GM19438 (cell line): ENCODE measurements around the gene COL11A2.
"Not testable (repeated sequence)": the region's sequence is repeated elsewhere in the genome, so short reads cannot be mapped to it uniquely, and the experiment has no call there.

Experiments
- ATAC-seq: cut with Tn5 transposase; IDR thresholded peaks from one replicate; pipeline ENCODE4 v1.9.1; 2021; ENCODE audit warnings: low read depth; ENCODE audit not compliant: unreplicated experiment

COL11A2 gene

GRCh38 chr6:33192105-33192646, at the start of gene COL11A2:
COL11A2 (minus strand) TSS chr6:33192467; CDS start chr6:33192240, 227 bp downstream.
- no peak for ATAC-seq

- ATAC-seq, result no peak
Measured at GRCh38 chr6:33241968-33242367, 49.7 kb upstream of the COL11A2 start.

- no peak for ATAC-seq
Measured at GRCh38 chr6:33237741-33238140, 45.5 kb upstream of the COL11A2 start.

- no peak for ATAC-seq
Measured at GRCh38 chr6:33236852-33237251, 44.6 kb upstream of the COL11A2 start.

GRCh38 chr6:33236328-33236727, 44.1 kb upstream of the COL11A2 start:
- ATAC-seq, result no peak

GRCh38 chr6:33235221-33235634, 43.0 kb upstream of the COL11A2 start:
- ATAC-seq, result no peak

GRCh38 chr6:33226503-33227120, 34.3 kb upstream of the COL11A2 start:
- ATAC-seq, result not testable (repeated sequence)

GRCh38 chr6:33217681-33218080, 25.4 kb upstream of the COL11A2 start:
- ATAC-seq, result no peak

- ATAC-seq, result no peak
Measured at GRCh38 chr6:33217246-33217645, 25.0 kb upstream of the COL11A2 start.

- ATAC-seq, result no peak
Measured at GRCh38 chr6:33216117-33216649, 23.9 kb upstream of the COL11A2 start.

GRCh38 chr6:33215271-33216116, 23.2 kb upstream of the COL11A2 start:
- ATAC-seq, result no peak

GRCh38 chr6:33213989-33214335, 21.7 kb upstream of the COL11A2 start:
- ATAC-seq, result no peak

GRCh38 chr6:33213166-33213988, 21.1 kb upstream of the COL11A2 start:
- ATAC-seq, result no peak

- no peak for ATAC-seq
Measured at GRCh38 chr6:33212857-33213165, 20.5 kb upstream of the COL11A2 start.

- ATAC-seq, result no peak
Measured at GRCh38 chr6:33211666-33212422, 19.6 kb upstream of the COL11A2 start.

GRCh38 chr6:33211136-33211535, 18.9 kb upstream of the COL11A2 start:
- ATAC-seq, result no peak

GRCh38 chr6:33209856-33210255, 17.6 kb upstream of the COL11A2 start:
- no peak for ATAC-seq

- ATAC-seq, result peak; percentile 42
Measured at GRCh38 chr6:33208091-33208967, 16.1 kb upstream of the COL11A2 start, which contains the start of gene RING1. RING1 (plus strand) TSS chr6:33208500; CDS start chr6:33208823, 323 bp downstream.

GRCh38 chr6:33207552-33208090, 15.4 kb upstream of the COL11A2 start:
- no peak for ATAC-seq
